ENCODE data around the gene ZFPL1. TPM values are rescaled to one million over a fixed set of nuclear protein-coding genes. Genes with fewer than 3 reads are reported as not detected.
A peak's percentile ranks its signal among the peaks of the same experiment; 100 is the strongest.

Gene ZFPL1
- total and polyA plus RNA-seq, 9 of the 15 experiments (the other 6 are each of a cell fraction or from before 2014, with no cell fraction given), result 3.7 to 37.5 (median 22.7) TPM

- peak; percentile 94 for TF ChIP-seq JUND (IDR thresholded peaks at IDR 0.05; ENCODE audit: borderline replicate concordance, low read depth, low read length)
- peak; percentile 45; the same call in 1 of the 3 replicates for TF ChIP-seq JUND (tag; IDR thresholded peaks at IDR 0.05; ENCODE audit: borderline replicate concordance, low read depth, low read length)
- no peak for TF ChIP-seq BCL6 (CRISPR knock-in tag; IDR thresholded peaks at IDR 0.05)
- peak; percentile 89 for TF ChIP-seq ETV1 (tag; conservative IDR thresholded peaks at IDR 0.05; ENCODE audit: low read depth)
- TF ChIP-seq BRF1 (IDR thresholded peaks at IDR 0.05; ENCODE audit: borderline replicate concordance, extremely low read depth, insufficient read length), result no peak
- TF ChIP-seq GABPA (tag; conservative IDR thresholded peaks at IDR 0.05; ENCODE audit: low read depth), result peak; percentile 99
- no peak for TF ChIP-seq HIVEP1 (CRISPR knock-in tag; IDR thresholded peaks at IDR 0.05)
- TF ChIP-seq ZNF717 (CRISPR knock-in tag; IDR thresholded peaks at IDR 0.05), result peak; percentile 80; the same call in 1 of the 2 replicates
- peak; percentile 72; the same call in 1 of the 2 replicates for TF ChIP-seq ZNF766 (CRISPR knock-in tag; conservative IDR thresholded peaks at IDR 0.05)
- no peak for TF ChIP-seq SMAD1 (IDR thresholded peaks at IDR 0.05; ENCODE audit: low read depth, low read length, partially characterized antibody)
- TF ChIP-seq ZNF431 (CRISPR knock-in tag; IDR thresholded peaks at IDR 0.05), result no peak
- peak; percentile 57 for TF ChIP-seq BRD9 (IDR thresholded peaks at IDR 0.05; ENCODE audit: low read depth, partially characterized antibody)
- TF ChIP-seq CBX1 (IDR thresholded peaks at IDR 0.05; ENCODE audit: low read depth), result 0 out of 2 replicates have a peak, but pooled peaks have one; percentile 55
- peak; percentile 60 to 100 for TF ChIP-seq FOXK2 (conservative IDR thresholded peaks at IDR 0.05 in 1 of 2, IDR thresholded peaks at IDR 0.05 in 1 of 2; ENCODE audit: low read depth in 2 of 2)
- peak; percentile 70 for TF ChIP-seq CTBP1 (IDR thresholded peaks at IDR 0.05; ENCODE audit: borderline replicate concordance)
- no peak for TF ChIP-seq CSDE1 (IDR thresholded peaks at IDR 0.05)
- TF ChIP-seq EZH2 (IDR thresholded peaks at IDR 0.05; ENCODE audit: borderline replicate concordance, low read depth, low read length), result no peak
- peak; percentile 30 to 99; a peak in 3 of 4 replicates for TF ChIP-seq NONO (IDR thresholded peaks at IDR 0.05; ENCODE audit: low read depth in 2 of 2, low read length in 1 of 2)
- no peak for TF ChIP-seq ZFP30 (CRISPR knock-in tag; IDR thresholded peaks at IDR 0.05; ENCODE audit: borderline replicate concordance)
- no peak for TF ChIP-seq SMARCA5 (IDR thresholded peaks at IDR 0.05)
- no peak for TF ChIP-seq HDAC6 (IDR thresholded peaks at IDR 0.05; ENCODE audit: low read depth, low read length)
- no peak for TF ChIP-seq SMARCA4 (IDR thresholded peaks at IDR 0.05)
- no peak for TF ChIP-seq THAP7 (CRISPR knock-in tag; IDR thresholded peaks at IDR 0.05)
- peak; percentile 100 for TF ChIP-seq ATF7 (IDR thresholded peaks at IDR 0.05)
- TF ChIP-seq ZNF282 (CRISPR knock-in tag; IDR thresholded peaks at IDR 0.05), result peak; percentile 94; the same call in 1 of the 2 replicates
- no peak for TF ChIP-seq FOXJ3 (CRISPR knock-in tag; IDR thresholded peaks at IDR 0.05)
- TF ChIP-seq PTBP1 (IDR thresholded peaks at IDR 0.05; ENCODE audit: low read depth, low read length), result no peak
- no peak for TF ChIP-seq RHOXF2B (CRISPR knock-in tag; conservative IDR thresholded peaks at IDR 0.05)
- no peak for TF ChIP-seq POU5F1 (IDR thresholded peaks at IDR 0.05; ENCODE audit: borderline replicate concordance, low read depth, low read length, partially characterized antibody)
- no peak for TF ChIP-seq ZNF174 (CRISPR knock-in tag; IDR thresholded peaks at IDR 0.05)
- TF ChIP-seq, protein P1, sequence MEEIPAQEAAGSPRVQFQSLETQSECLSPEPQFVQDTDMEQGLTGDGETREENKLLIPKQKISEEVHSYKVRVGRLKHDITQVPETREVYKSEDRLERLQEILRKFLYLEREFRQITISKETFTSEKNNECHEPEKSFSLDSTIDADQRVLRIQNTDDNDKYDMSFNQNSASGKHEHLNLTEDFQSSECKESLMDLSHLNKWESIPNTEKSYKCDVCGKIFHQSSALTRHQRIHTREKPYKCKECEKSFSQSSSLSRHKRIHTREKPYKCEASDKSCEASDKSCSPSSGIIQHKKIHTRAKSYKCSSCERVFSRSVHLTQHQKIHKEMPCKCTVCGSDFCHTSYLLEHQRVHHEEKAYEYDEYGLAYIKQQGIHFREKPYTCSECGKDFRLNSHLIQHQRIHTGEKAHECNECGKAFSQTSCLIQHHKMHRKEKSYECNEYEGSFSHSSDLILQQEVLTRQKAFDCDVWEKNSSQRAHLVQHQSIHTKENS (CRISPR knock-in tag; IDR thresholded peaks at IDR 0.05), result no peak
Measured at GRCh38 chr11:65134240-65134951, 50.4 kb downstream of the ZFPL1 start, which contains the start of gene SYVN1 (continued).

Measured in K562 (cell line).